GM19099 (cell line): ENCODE data around the gene EBF3.

Experiments
- POLR2A ChIP-seq: IDR thresholded peaks from 3 replicates; pipeline ENCODE4 v1.6.1; 2011; ENCODE audit warnings: low read depth; ENCODE audit not compliant: insufficient read length; ENCODE audit errors: extremely low read depth

EBF3 gene

DNA sequence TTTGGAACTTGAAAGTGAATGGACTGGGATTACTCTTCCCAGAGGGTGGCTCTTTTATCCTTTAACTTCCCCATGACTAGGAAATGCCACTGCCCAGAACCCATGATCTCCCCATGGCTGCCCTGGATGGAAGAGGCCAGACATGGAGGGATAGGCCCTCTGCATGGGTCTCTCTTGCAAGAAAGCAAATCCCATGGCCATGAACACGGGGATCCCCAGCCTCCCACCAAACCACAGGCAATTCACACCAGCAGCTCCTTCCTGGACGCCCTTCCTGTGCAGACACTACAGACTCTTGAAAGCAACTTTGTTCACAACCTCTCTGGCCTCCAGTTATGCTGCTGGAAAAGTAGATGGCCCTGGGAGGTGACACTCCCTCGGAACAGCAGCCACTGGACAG, 55.0 kb downstream of the EBF3 start:
- no peak for TF ChIP-seq POLR2A

DNA sequence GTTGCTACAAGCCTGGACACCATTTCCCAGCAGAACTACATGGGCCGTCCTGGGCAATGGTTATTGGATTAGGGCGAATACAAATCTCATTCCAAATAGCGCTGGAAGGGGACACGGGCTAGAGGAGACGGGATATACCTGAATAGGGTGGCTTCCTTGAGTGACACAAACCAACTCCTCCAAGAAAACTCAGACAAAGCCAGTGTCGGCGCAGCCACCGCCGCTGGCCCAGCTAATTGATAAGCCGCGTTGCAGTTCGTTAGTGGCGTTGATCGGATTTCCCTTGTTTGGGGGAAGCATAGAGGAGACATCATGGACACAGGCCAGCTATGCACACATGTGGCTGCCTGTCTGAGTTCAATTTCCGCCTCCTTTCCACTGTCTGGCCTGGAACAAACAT, 55.7 kb downstream of the EBF3 start:
- no peak for TF ChIP-seq POLR2A

DNA sequence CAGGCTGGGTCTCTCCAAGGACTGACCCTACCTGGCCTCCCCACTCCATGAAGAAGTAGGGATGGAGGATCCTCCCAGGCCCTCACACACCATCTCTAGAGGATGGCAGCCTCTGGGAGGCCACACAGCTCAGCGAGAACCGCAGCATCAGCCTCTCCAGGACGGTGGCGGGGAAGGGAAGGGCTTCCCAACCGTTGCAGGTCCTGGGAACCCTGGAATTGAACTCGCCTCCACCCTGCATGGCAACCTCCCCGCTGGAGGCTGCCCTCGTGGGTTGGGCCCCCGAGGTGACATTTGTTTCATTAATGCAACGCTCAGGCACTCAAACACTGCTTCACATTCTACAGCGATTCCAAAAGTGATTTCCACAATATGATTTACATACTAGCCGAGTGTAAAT, 58.5 kb downstream of the EBF3 start:
- TF ChIP-seq POLR2A, result no peak

DNA sequence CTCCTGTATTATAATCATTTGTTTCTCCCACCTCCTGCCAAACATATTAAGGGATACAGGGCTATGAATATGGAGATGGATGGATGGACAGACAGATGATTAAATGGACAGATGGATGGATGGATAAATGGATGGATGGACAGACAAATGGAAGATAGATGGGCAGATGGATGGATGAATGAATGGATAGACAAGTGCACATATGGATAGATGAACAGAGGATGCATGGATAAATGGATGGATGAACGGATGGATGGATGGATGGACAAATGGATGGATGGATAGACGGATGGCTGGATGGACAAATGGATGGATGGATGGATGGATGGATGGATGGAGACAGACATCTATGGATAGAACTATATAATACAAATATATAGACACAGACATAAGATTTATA, 59.8 kb downstream of the EBF3 start:
- no peak for TF ChIP-seq POLR2A

DNA sequence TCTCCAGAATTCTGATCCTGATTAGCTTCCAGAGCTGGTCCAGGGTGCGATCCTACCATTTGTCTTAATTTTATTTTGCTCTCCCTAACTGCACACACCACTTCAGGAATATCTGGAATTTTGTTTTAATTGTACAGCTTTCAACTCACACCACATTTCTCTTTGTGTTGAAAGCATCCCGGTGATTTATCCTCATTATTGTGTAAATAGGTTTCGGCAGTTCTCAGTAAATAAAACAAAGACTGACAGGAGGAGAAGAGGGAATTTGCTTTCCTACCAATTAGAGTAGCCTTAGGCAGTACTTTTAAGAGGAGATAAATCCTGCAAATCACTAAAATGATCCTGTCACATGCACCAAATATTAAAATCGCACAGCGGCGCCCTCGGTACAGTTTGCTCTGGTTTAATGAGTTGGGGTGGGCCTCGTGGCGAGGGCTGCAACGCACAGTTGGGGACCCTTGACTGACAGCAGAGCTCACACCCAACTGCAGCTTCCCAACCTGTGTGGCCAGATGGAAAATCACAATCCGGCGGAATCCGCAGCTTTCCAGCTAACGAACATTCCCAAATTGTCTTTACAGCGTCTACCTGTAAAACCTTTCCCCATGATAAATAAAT, 62.6 kb downstream of the EBF3 start:
- no peak for TF ChIP-seq POLR2A

DNA sequence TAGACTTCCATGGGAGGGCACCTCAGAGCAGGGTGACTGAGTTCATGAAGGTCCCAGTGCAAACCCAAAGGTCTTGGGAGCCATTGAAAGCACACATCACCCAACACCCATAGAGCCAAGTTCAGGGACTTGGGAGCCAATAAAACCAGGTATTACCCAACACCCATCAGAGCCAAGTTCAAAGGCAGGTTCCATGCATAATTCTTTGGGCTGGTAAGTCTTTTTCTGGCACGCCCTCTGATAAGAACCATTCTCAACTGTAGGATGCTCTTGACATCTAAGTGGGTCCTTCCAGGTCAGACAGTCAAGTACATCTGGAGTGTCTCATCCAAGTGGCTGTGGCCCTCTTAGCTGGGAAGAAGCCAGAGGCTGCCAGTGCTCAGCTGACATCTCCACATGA, 63.2 kb downstream of the EBF3 start:
- TF ChIP-seq POLR2A, result no peak

DNA sequence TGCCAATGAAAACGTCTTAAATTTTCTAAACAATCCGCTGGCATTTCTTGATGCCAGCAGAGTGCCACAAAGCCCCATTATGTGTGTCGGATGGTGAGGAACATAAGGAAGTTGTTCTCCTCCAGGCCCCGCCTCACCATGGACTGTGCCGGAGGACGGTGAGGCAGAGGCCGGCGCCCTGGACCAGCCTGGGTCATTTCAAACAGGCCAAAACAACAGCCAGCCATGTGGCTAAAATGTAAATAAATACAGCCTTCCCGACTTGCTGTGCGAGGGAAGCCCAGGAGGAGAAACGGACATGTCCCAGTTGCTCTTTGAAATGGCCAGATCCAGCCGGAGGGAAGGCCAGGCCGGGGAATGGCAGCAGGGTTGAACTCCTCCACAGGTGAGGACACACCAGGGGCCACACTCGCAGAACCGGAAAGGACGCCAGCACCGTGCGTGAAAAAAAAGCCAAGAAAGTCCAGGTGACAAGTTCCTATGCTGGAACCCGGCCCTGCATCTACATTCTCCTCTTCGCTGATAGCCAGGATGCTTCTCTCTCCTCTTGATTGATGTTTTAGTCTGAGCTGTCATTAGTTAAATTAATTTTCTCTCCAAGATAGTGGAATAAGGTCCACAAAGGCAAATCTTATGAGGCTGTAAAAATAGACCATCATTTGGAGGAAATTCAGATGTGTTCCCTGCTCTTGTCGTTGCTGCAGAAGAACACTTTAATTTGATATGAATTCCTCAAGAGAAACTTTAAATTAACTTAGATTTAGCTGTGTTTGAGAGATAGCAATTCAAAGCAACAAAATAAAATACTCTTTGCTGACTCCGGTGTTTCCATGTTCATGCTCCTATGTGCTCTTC, 64.6 kb downstream of the EBF3 start:
- TF ChIP-seq POLR2A, result no peak

DNA sequence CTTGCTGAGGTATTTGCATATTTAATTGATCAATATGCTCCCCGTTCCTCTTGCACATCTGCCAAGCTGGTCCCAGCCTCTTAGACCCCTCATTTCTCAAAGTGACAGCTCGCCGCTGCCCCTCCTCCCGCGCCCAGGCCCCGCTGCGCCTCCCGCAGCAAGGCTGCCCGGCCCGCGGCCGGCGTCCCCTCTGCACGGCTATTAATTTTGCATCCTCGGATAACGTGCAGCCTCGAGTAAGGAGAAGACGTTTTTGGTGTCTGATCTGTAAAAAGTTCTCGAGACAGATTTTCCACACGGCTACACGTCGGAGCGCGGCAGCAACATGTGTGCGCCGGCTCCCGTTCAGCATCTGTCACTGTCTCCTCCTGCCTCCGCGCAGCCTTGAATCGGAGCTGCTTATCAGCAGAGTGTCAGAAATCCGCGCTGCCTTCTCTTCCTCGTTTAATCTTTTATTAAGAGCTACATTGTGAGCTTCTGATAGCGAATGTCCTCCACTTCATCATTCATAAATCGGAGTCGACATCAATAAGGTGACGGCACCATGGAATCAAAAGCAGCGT, 65.3 kb downstream of the EBF3 start:
- TF ChIP-seq POLR2A, result no peak

DNA sequence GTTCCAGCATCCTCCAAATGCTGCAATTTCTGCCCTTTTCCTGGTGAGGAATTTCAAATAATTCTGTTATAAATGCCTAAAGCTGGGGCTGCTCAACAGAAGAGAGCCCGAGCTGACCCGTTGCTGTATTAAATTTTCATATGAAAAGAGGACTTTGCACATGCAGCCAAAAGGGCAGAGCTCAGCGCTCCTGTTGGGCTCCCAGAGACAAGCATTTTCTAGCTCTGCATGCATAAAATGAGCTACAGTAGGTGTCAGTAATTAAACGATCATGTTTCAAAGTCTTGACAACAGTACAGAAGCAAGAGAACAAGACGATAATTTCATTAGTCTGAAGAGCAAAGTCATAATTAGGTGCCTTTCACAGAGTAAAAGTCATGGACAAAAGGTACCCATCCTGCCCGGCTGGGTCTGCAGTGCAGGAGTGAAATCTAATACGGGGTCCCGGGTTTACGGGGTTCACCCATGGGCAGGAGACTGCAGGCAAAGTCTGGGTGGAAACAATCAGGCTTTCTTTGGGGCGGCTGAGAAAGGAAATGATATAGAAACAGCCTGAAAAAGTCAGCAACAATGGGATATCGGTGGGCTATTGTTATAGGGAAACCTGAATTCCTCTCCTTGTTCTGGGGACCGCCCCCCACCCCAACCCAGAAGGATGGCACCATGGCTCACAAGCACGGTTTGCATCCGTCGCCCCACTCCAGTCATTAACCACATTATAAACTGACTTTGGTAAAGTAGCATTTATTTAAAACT, 66.0 kb downstream of the EBF3 start:
- TF ChIP-seq POLR2A, result no peak

DNA sequence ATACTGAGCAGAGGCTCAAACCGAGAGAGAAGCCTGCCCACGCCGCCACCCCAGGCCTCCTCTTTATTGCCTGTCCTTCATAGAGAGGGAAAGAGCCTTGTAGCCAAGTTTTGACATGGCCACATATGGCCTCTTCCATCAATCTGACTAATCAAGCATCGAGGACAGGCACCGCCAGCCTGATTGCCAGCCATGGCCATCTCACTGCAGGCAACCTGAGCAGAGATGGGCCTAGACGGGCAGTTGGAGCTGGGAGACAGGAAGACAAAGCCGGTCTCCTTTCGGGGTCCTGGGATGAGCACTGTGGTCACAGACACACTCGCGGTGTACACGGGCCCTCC, 67.2 kb downstream of the EBF3 start:
- TF ChIP-seq POLR2A, result no peak

DNA sequence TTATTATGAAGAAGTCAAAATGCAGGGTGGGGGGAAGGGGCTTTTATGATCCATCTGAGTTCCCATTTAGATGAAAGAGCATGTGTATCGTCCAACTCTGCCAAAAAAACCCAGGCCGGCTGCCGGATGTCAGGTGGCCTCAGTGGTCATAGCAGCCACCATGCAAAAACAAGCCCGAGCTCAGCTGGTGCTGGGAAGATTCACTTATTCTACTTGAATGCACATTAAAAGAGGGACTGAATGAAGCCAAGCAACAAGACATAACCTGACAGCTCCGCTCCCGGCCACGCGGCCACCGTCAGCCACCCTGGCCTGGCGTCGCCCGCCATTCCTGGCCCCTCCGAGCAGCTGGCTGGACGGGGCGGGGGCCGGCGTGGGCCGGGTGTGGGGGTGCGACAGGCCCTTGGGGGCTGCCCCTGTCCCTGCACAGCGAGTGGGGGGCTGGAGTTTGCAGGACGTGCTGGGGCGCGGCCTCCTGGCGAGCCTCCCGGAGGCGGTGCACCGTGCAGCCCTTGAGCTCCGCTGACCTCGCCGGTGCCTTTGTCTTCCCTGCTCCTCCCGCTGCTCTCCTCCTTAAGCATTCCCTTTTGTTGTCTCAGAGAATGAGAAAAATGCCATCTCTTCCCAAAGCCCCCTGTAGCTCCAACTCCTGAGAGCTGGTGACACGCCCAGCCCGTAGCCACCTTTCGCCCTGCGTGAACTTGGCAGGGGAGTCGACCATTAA, 67.8 kb downstream of the EBF3 start:
- TF ChIP-seq POLR2A, result no peak

DNA sequence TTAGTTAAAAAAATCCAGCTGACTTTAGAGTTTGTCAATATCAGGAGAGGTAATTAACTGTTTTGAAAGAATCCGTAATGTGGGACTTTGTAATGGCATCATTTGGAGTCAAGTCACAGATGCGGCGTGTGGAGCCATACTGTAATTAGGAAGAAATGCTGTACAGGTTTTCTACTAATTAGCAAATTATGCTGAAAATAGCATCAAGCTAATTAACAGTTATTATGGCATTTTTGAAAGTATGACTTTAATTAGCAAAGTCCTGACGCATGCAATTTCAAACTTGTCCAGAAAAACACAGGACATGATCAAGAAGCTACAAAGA, 68.3 kb downstream of the EBF3 start:
- TF ChIP-seq POLR2A, result no peak

DNA sequence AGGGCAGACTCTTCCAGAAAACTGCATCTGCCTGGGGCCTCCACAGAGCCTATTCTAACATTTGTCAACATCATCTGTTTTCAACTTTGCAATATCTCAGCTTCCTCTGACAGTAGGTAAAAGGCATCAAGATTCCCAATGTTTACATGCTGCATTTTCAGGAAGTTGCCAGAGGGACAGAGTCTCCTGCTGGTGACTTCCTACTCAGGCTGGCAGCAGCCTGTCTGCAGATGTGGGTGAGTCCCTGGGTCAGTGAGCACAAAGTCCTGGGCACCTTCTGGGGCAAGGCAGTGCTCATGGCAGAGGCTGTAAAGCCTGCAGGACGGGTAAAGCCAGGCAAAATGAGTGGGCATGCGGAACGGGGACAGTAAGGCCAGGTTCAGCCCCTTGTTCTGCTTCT, 69.4 kb downstream of the EBF3 start:
- TF ChIP-seq POLR2A, result no peak

DNA sequence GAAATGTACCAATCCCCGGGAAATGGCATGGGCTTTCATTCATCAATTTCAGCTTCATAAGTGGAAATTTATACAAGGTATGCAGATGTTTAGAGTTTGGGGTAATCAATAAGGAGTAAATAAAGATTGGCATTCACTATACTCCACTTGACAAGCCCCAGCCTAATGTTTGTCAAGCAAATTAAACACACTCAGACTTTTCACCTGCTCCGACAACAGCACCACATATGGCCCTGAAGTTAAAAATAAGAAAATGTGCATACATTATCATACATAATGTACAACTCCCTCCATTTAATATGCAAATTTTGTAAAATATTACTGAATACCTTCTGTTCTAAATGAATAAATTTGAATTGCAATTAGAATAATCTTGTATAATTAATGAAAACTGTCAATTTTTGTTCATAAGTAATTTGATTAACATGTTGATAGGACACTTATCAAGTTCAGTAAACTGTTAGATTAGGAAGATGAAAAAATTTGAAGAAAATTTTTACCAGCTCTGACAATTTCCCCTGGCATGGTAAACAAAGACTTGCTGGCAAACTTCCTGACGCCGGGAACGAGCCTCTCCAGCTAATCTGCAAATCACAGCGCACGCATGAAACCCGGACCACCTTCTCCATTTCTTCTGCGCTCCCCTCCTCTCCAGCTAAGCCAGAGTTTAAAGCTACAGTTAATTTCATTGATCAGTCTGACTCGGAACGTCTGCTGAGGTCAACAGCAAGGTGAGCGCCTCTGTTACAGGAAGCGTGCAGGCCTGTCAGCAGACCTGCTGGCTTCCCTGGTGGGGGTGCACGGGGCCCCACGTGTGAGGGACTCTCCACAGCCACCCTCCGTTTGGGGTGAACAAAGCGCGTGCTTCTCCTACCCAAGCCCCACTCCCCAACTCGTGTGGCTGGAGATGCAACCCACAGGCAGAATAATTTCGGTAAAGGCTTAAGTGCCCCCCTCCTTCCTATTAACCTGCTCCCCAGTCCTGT, 70.7 kb downstream of the EBF3 start:
- no peak for TF ChIP-seq POLR2A
